H1 (cell line): ENCODE results near the gene ARHGAP6. TPM values are rescaled to one million over a fixed set of nuclear protein-coding genes. Genes with fewer than 3 reads are reported as not detected.

Source experiments
- BRCA1 ChIP-seq: IDR thresholded peaks from 2 replicates; pipeline ENCODE4 v1.6.1; 2012; ENCODE audit warnings: low read depth, low read length, improper control_type of control experiment
- EGR1 ChIP-seq: IDR thresholded peaks from 2 replicates; pipeline ENCODE4 v1.6.1; 2011; ENCODE audit warnings: low read depth, low read length, borderline replicate concordance
- EP300 ChIP-seq, 2 experiments: IDR thresholded peaks; 1 replicate in 1 of 2; 2 replicates in 1 of 2; pipeline ENCODE4 v1.6.1; 2011 to 2012; ENCODE audit warnings: low read depth in 2 of 2, low read length in 2 of 2, mild to moderate bottlenecking in 2 of 2, borderline replicate concordance in 1 of 2, inconsistent platforms in 1 of 2, moderate library complexity in 1 of 2
- EZH2 ChIP-seq: fragments of 200-600 bp; sonication (generic); IDR thresholded peaks from 2 replicates; pipeline ENCODE4 v1.7.1; 2012; ENCODE audit warnings: low read depth, mild to moderate bottlenecking, moderate library complexity, low read length, inconsistent platforms; ENCODE audit not compliant: severe bottlenecking
- GTF2F1 ChIP-seq: IDR thresholded peaks from 2 replicates; pipeline ENCODE4 v1.6.1; 2012; ENCODE audit warnings: low read depth, low read length, improper control_type of control experiment, borderline replicate concordance
- JUND ChIP-seq: IDR thresholded peaks from 2 replicates; pipeline ENCODE4 v1.6.1; 2011; ENCODE audit warnings: mild to moderate bottlenecking, improper control_type of control experiment, low read length
- NANOG ChIP-seq: IDR thresholded peaks from 2 replicates; pipeline ENCODE4 v1.6.1; 2011; ENCODE audit warnings: low read length, low read depth, mild to moderate bottlenecking, inconsistent platforms; ENCODE audit not compliant: insufficient read depth, poor library complexity, severe bottlenecking
- RNF2 ChIP-seq: fragments of 200-900, 300-1000 bp; sonication (generic); IDR thresholded peaks from 2 replicates; pipeline ENCODE4 v1.7.1; 2016; ENCODE audit warnings: borderline replicate concordance, low read depth, mild to moderate bottlenecking, antibody characterized with exemption, low read length; ENCODE audit not compliant: poor library complexity, severe bottlenecking; ENCODE audit errors: missing control alignments
- SAP30 ChIP-seq: fragments of 300-600 bp; sonication (generic); IDR thresholded peaks from 2 replicates; pipeline ENCODE4 v1.7.1; 2012; ENCODE audit warnings: low read length, moderate library complexity, mild to moderate bottlenecking, inconsistent platforms; ENCODE audit not compliant: insufficient read depth, insufficient replicate concordance
- SIRT6 ChIP-seq: IDR thresholded peaks from one replicate; pipeline ENCODE4 v1.7.1; 2012; ENCODE audit warnings: low read length, inconsistent platforms
- TAF1 ChIP-seq: IDR thresholded peaks from 2 replicates; pipeline ENCODE4 v1.6.1; 2011; ENCODE audit warnings: mild to moderate bottlenecking, low read depth, low read length
- YY1 ChIP-seq: IDR thresholded peaks from 2 replicates; pipeline ENCODE4 v1.6.1; 2011; ENCODE audit warnings: low read depth, mild to moderate bottlenecking, low read length
- polyA plus RNA-seq, 7 experiments: library from polyadenylated mRNA; depleted of rRNA in 3 of 7; stranded (reverse) in 5 of 7; unstranded in 2 of 7; fragments of >200 nt in 5 of 7; fragments of 200-250 nt in 2 of 7; gene quantifications; 1 replicate in 5 of 7; 2 replicates in 1 of 7; 4 replicates in 1 of 7; pipeline versions ENCODE4 v1.2.1 to v1.2.3, GENCODE V29; 2011 to 2013; ENCODE audit warnings: missing spikeins in 2 of 7, mixed read lengths in 2 of 7
- total RNA-seq: library from RNA; stranded (reverse); fragmentation: NEBNext Ultra II Directional; extraction: Animal tissue kit (Norgen Biotek cat#: 25700); gene quantifications from 2 replicates; pipeline ENCODE4 v1.2.1, GENCODE V29; 2021
- TF ChIP-seq, protein P1 (sequence below), 3 experiments: IDR thresholded peaks; 1 replicate in 2 of 3; 2 replicates in 1 of 3; pipeline versions ENCODE4 v1.5.1 to v1.6.1; 2011; ENCODE audit warnings: low read length in 3 of 3, mild to moderate bottlenecking in 3 of 3, inconsistent platforms in 2 of 3, low read depth in 1 of 3, moderate library complexity in 1 of 3; ENCODE audit not compliant: insufficient read depth in 1 of 3; ENCODE audit errors: control extremely low read depth in 1 of 3
- TF ChIP-seq, protein P2 (sequence below): IDR thresholded peaks from 2 replicates; pipeline ENCODE4 v1.6.1; 2011; ENCODE audit warnings: low read length, improper control_type of control experiment

The ARHGAP6 gene
- total and polyA plus RNA-seq, 2 of the 8 experiments (the other 6 are each of a cell fraction or from before 2014, with no cell fraction given) = 0.35 to 0.82 TPM

DNA sequence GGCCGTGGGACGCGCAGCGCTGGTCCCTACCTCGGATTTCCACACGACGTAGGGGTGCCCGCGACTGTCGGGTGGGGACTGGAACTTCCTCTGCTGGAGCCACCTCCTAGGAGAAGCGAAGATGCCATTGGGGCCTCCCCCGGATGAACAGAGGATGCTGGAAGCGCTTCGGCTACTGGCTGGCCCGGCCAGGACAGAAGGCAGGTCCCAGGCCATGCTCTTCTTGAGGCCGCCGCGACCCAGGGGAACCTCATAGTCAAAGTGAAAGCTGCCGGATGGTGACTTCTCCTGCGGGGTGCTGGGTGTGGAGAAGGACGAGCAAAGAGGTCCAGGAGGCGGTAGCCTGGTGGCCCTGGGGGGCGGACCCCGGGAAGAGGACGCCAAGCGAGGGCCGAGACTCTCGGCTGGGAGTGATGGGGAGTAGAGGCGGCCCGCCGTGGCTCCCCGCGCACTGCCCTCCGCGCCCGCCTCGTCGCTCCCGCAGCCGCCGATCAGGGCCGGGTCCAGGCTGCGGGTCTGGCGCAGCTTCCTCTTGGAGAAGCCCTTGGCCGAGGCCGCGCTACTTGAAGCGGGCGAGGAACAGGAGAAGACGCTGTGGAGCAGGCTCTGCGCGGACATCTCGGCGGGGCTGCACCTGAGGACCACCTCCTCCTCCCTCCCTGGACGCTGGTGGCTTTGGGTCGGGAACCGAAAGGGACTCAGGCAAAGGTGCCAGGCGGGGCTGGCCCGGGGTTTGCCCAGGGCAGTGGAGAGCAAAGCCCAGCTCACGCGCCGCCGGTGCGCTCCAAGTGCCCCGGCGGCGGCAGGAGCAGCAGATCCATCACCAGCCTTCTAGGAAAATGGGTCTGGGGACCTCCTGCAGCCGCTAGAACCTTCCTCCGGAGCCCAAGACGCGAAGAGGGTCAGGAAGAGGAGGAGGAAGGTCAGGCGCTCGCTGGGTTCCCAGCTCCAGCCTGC is 1.2 kb downstream of the ARHGAP6 start (continued):
- TF ChIP-seq YY1 (no peak), EP300 (IDR thresholded peaks at IDR 0.05; ENCODE audit: borderline replicate concordance in 1 of 2, low read depth in 2 of 2, low read length in 2 of 2) (no peak), RNF2 (peak; percentile 44), GTF2F1 (no peak), SAP30 (no peak), NANOG (no peak), SIRT6 (no peak), TAF1 (no peak), JUND (no peak), BRCA1 (no peak), EZH2 (peak; percentile 69), EGR1 (no peak)
- TF ChIP-seq, protein P1, sequence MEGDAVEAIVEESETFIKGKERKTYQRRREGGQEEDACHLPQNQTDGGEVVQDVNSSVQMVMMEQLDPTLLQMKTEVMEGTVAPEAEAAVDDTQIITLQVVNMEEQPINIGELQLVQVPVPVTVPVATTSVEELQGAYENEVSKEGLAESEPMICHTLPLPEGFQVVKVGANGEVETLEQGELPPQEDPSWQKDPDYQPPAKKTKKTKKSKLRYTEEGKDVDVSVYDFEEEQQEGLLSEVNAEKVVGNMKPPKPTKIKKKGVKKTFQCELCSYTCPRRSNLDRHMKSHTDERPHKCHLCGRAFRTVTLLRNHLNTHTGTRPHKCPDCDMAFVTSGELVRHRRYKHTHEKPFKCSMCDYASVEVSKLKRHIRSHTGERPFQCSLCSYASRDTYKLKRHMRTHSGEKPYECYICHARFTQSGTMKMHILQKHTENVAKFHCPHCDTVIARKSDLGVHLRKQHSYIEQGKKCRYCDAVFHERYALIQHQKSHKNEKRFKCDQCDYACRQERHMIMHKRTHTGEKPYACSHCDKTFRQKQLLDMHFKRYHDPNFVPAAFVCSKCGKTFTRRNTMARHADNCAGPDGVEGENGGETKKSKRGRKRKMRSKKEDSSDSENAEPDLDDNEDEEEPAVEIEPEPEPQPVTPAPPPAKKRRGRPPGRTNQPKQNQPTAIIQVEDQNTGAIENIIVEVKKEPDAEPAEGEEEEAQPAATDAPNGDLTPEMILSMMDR (IDR thresholded peaks at IDR 0.05; ENCODE audit: control extremely low read depth in 1 of 3, insufficient read depth in 1 of 3, low read depth in 1 of 3, low read length in 3 of 3) = no peak
- TF ChIP-seq, protein P2, sequence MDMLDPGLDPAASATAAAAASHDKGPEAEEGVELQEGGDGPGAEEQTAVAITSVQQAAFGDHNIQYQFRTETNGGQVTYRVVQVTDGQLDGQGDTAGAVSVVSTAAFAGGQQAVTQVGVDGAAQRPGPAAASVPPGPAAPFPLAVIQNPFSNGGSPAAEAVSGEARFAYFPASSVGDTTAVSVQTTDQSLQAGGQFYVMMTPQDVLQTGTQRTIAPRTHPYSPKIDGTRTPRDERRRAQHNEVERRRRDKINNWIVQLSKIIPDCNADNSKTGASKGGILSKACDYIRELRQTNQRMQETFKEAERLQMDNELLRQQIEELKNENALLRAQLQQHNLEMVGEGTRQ = no peak
